Activated CD8-positive, alpha-beta memory T cell treated with anti-CD3 and anti-CD28 coated beads, Interleukin-2, amount 10 ng/mL, durations not matched to agents 7 days and 5 days (primary cell): ENCODE data around the gene NSMCE1. TPM values are rescaled to one million over a fixed set of nuclear protein-coding genes. Genes with fewer than 3 reads are reported as not detected.

ENCODE experiments used
- ATAC-seq: fragments of 150-1000 bp; cut with Tn5 transposase; one replicate; pipeline ENCODE4 v1.10.0; 2021; ENCODE audit warnings: moderate library complexity
- CTCF ChIA-PET: fragments of 350-600 bp; sonication (Branson Sonifier 250); formaldehyde crosslinking; loops from one replicate; lab custom pipeline; 2021; ENCODE audit warnings: antibody characterized with exemption; lab: Charles Lee
- DNase-seq: peaks from one replicate; pipeline ENCODE4 v3.0.0-alpha.2; 2020
- H3K27ac Mint-ChIP-seq: one replicate; pipeline ENCODE4 v1.8.0; 2021; ENCODE audit warnings: mild to moderate bottlenecking, mixed read lengths
- H3K27me3 Mint-ChIP-seq: one replicate; pipeline ENCODE4 v1.8.0; 2021; ENCODE audit warnings: mixed read lengths
- H3K36me3 Mint-ChIP-seq: one replicate; pipeline ENCODE4 v1.8.0; 2021; ENCODE audit warnings: mild to moderate bottlenecking, mixed read lengths
- H3K4me1 Mint-ChIP-seq: one replicate; pipeline ENCODE4 v1.8.0; 2021; ENCODE audit warnings: mixed read lengths
- H3K4me3 Mint-ChIP-seq: one replicate; pipeline ENCODE4 v1.8.0; 2021; ENCODE audit warnings: mild to moderate bottlenecking, moderate library complexity, mixed read lengths
- H3K9me3 Mint-ChIP-seq: one replicate; pipeline ENCODE4 v1.8.0; 2022; ENCODE audit warnings: low read depth, mixed read lengths
- total RNA-seq, 2 experiments: library from RNA; stranded (reverse); gene quantifications; one replicate each; pipeline ENCODE4 v1.2.3, GENCODE V29; 2021

The NSMCE1 gene
- total RNA-seq, 2 experiments from 2014 or later, result 75.9 to 94.0 TPM

DNA sequence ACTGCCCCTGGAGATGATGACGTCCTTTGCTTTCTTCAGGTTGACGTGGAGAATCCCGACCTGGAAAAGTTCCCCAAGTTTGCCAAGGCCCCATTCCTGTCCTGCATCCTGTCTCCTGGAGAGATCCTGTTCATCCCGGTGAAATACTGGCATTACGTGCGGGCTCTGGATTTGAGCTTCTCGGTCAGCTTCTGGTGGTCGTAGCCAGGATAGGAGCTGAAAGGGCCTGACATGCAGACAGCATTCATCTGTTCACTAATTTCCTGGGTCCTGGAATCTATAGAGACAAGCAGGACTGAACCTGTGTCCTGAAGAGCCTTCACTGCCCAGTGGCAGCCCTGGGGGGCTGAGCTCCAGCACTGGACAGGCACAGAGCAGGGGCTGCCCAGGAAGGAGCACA lies 48.0 kb downstream of the NSMCE1 start:
- H3K4me3 Mint-ChIP-seq, result no peak overlapping the region
- no peak overlapping the region for H3K27ac Mint-ChIP-seq
- H3K27me3 Mint-ChIP-seq, result no peaks in the 10 kb centered on the region
- no peak for ATAC-seq
- CTCF ChIA-PET, result interaction anchor here (1.4 to 1.9 kb wide), 2 partner anchors 15 to 100 kb away, joined by 3 to 10 read pairs; no protein-coding TSS in a partner anchor
- peaks cover 4% of the 10 kb centered on the region for H3K4me1 Mint-ChIP-seq
- no peaks in the 10 kb centered on the region for H3K9me3 Mint-ChIP-seq
- peaks cover 4% of the 10 kb centered on the region for H3K36me3 Mint-ChIP-seq
- no peak for DNase-seq

DNA sequence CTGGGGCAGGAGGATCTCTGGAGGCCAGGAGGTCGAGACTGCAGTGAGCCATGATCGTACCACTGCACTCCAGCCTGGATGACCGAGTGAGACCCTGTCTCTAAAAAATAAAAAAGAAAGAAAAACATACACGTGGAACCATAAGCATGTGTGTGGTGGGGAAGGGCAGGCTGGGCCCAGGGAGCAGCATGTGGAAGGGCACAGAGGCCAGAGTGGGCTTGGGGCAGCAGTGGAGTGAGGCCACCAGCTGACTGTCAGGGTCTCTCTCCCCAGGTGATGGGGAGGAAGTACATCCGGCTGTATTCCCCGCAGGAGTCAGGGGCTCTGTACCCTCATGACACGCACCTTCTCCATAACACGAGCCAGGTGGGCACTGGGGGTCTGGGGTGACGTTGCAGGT lies 48.5 kb downstream of the NSMCE1 start:
- ATAC-seq (no peak), DNase-seq (no peak)
- Mint-ChIP-seq H3K27ac (no peak overlapping the region), H3K36me3 (peaks cover 4% of the 10 kb centered on the region), H3K27me3 (no peaks in the 10 kb centered on the region), H3K4me3 (no peak overlapping the region), H3K4me1 (peaks cover 3% of the 10 kb centered on the region), H3K9me3 (no peaks in the 10 kb centered on the region)
- CTCF ChIA-PET, result no interaction called here

DNA sequence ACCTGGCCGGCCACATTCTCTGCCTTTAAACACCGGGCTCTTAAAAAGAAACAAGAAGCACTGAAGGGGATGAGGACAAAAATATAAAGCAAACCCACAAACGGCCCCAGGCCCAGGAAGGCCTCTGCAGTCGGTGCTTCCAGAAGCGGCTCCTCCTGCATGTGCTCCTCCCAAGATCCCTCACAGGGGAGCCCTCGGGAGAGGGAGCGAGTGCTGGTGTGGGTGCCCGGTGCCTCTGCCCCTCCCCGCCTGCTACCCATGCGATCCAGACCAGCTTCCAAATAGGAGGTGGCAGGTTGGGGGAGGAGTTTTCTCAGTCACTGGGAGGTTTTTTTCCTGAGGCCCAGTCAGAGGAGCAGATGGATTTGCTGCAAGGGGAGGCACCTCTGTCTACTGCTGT lies 49.4 kb downstream of the NSMCE1 start:
- peaks cover 3% of the 10 kb centered on the region for H3K4me1 Mint-ChIP-seq
- ATAC-seq (no peak), DNase-seq (no peak)
- H3K4me3 Mint-ChIP-seq, result no peak overlapping the region
- CTCF ChIA-PET, result no interaction called here
- H3K36me3 Mint-ChIP-seq, result peaks cover 3% of the 10 kb centered on the region
- H3K27ac Mint-ChIP-seq, result no peak overlapping the region
- no peaks in the 10 kb centered on the region for H3K27me3 Mint-ChIP-seq
- H3K9me3 Mint-ChIP-seq, result no peaks in the 10 kb centered on the region

DNA sequence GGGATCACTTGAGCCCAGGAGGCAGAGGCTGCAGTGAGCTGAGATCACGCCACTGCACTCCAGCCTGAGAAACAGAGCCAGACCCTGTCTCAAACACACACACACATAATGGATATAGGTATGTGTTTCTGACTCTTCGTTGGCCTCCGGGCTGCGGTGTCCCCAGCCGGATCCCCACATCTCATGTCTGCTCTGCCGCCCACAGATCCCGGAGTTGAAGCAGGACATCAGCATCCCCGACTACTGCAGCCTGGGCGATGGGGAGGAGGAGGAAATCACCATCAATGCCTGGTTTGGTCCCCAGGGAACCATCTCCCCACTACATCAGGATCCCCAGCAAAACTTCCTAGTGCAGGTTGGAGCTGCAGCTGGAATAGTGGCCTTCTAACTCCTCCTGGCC lies 49.8 kb downstream of the NSMCE1 start:
- Mint-ChIP-seq H3K9me3 (no peaks in the 10 kb centered on the region), H3K27me3 (no peaks in the 10 kb centered on the region), H3K36me3 (peaks cover 3% of the 10 kb centered on the region), H3K4me1 (peaks cover under 1% of the 10 kb centered on the region), H3K4me3 (no peak overlapping the region), H3K27ac (no peak overlapping the region)
- ATAC-seq (no peak), DNase-seq (no peak)
- CTCF ChIA-PET, result interaction anchor here (1.4 kb wide), 1 partner anchor 16 kb away, joined by 4 read pairs; no protein-coding TSS in a partner anchor

DNA sequence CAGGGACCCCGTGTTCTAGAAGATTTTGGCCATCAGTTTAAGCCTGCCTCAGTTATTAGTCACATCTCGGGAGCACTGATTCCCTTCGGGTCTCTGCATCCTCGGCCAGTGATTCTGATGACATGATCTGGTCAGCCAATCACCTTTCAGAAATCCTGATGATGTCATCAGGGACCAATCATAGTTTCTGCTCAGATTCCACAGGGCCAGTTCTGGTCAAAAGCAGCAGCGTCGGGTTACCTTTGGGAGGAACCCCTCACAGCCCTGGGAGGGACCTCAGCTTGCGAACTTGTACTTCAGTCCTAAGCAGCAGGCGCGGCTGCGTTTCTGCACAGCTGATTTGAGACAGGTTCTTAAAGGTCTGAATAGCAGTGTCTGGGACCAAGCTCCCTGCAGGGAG lies 51.3 kb downstream of the NSMCE1 start:
- Mint-ChIP-seq H3K27me3 (no peaks in the 10 kb centered on the region), H3K36me3 (peaks cover 3% of the 10 kb centered on the region), H3K4me1 (no peaks in the 10 kb centered on the region), H3K4me3 (no peak overlapping the region), H3K9me3 (no peaks in the 10 kb centered on the region), H3K27ac (no peak overlapping the region)
- DNase-seq, result no peak
- ATAC-seq, result no peak
- CTCF ChIA-PET, result interaction anchor here (1.4 to 3.3 kb wide), 2 partner anchors 18 to 38 kb away, joined by 4 to 11 read pairs; no protein-coding TSS in a partner anchor

DNA sequence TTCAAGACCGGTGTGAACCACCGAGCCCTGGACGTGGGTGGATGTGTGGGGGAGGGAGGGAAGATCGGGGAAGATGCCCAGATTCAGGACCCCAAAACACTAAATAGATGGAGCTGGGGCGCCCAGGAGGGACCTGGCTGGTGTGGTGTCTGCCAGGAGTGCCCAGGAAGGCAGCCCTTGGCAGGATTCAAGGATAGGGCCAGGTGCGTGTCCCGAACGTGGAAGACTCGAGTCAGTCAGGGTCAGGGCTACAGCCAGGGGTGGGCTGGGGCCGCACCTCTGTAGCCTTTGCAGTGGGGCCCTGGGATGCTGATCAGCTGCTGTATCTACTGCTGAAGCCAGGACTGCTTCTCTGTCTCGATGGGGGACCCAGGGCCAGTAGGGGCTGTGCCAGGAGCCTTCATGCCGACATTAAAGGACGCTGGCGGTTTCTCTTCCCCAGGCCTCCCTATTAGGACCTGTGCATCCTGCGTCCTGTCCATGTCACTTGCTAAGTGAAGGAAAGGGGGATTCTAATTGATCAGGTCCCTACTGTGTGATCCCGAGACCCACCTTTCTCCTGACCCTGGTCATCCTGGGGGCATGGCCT lies 52.2 kb downstream of the NSMCE1 start:
- Mint-ChIP-seq H3K9me3 (no peaks in the 10 kb centered on the region), H3K27ac (no peak overlapping the region), H3K4me3 (no peak overlapping the region), H3K36me3 (peaks cover 3% of the 10 kb centered on the region), H3K27me3 (no peaks in the 10 kb centered on the region), H3K4me1 (no peaks in the 10 kb centered on the region)
- DNase-seq (no peak), ATAC-seq (no peak)
- CTCF ChIA-PET, result interaction anchor here (3.3 kb wide), 1 partner anchor 37 kb away, joined by 11 read pairs; no protein-coding TSS in a partner anchor

DNA sequence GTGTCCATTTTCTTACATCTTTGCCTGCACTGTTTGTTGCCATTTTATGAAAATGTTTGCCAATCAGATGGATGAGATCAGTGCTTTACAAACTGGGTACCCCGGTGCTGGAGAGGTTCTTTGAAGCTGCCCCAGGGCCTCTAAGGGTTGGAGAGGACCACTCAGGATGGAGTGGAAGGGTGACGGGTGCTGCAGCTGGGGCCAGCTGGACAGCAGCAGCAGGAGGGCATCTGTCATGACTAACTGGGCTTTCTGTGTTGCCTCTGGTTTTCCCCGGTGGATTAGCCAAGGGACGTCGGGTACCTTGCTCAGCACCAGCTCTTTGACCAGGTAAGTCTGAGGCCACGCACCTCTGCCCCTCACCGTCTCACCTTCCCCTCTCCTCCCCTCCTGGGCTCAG lies 52.9 kb downstream of the NSMCE1 start:
- Mint-ChIP-seq H3K9me3 (no peaks in the 10 kb centered on the region), H3K27ac (no peak overlapping the region), H3K36me3 (peaks cover 3% of the 10 kb centered on the region), H3K27me3 (no peaks in the 10 kb centered on the region), H3K4me3 (no peak overlapping the region), H3K4me1 (peaks cover 6% of the 10 kb centered on the region)
- CTCF ChIA-PET, result interaction anchor here (3.3 kb wide), 1 partner anchor 36 kb away, joined by 11 read pairs; no protein-coding TSS in a partner anchor
- DNase-seq, result no peak
- ATAC-seq, result no peak

DNA sequence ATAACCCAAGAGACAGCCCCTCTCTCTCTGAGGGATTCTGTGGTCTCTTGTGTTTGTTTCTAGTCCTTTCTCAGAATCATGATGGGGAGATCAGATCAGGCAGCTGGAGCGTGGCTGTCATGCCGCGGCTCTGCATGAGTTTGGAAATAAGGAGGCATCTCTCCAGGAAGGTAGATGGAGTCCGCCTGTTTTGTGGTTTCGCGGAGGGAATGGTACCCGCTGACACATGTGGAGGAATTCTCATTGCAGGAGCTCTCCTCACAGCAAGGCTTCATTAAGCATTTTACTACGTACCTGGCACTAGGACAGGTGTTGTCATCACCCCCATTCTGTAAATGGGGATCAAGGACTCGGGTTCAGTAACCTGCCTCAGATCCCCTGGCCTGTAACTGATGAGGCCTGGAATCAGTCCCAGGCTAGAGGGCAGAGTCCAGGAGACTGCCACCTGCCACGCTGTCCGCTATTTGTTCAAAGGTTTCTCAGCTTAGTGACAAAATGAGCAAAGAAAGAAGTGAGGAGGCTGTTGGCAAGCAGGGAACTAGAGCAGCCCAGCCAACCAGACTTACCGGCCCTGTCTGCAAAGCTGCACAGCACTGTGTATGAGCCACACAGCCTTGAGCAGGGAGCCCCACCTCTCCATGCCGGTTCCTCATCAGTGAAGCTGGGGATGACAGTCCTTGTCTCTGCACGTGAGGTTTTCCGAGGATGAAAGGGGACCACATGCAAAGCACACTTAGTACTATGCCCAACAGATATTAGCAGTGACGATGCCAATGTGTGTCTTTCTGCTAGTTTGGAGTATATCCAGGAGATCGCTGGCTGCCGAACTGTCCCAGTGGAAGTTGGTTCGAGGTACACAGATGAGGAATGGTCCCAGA lies 54.2 kb downstream of the NSMCE1 start:
- no peaks in the 10 kb centered on the region for H3K27me3 Mint-ChIP-seq
- H3K4me3 Mint-ChIP-seq, result no peak overlapping the region
- DNase-seq (no peak), ATAC-seq (no peak)
- CTCF ChIA-PET, result interaction anchor here (3.3 kb wide), 1 partner anchor 35 kb away, joined by 11 read pairs; no protein-coding TSS in a partner anchor
- no peak overlapping the region for H3K27ac Mint-ChIP-seq
- no peaks in the 10 kb centered on the region for H3K9me3 Mint-ChIP-seq
- peaks cover 3% of the 10 kb centered on the region for H3K36me3 Mint-ChIP-seq
- H3K4me1 Mint-ChIP-seq, result peaks cover 6% of the 10 kb centered on the region

DNA sequence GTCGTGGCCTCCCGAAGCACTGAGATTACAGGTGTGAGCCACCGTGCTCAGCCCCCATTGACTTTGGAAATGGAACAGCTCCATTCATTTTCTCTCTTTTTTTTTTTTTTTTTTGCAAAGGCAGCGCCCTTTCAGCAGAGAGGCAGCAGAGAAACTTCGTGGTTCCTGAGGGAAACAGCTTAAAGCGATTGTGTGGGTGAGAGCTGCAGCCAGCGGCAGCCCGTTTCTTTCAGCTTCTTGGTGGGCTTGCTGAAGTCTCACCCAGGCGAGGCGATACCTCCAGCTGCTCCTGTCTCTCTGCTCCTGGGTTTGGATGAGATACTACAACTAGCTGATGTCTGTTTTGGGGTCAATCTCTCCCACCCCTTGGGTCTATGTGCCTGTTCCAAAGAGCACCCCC lies 57.5 kb downstream of the NSMCE1 start:
- no peak for DNase-seq
- ATAC-seq, result no peak
- CTCF ChIA-PET, result interaction anchor here (0.9 to 1.6 kb wide), 3 partner anchors 31 to 216 kb away, joined by 3 read pairs; no protein-coding TSS in a partner anchor
- Mint-ChIP-seq H3K4me3 (no peak overlapping the region), H3K27ac (peak overlapping the region; percentile 36), H3K9me3 (no peaks in the 10 kb centered on the region), H3K4me1 (peaks cover 6% of the 10 kb centered on the region), H3K36me3 (peaks cover 4% of the 10 kb centered on the region), H3K27me3 (no peaks in the 10 kb centered on the region)

DNA sequence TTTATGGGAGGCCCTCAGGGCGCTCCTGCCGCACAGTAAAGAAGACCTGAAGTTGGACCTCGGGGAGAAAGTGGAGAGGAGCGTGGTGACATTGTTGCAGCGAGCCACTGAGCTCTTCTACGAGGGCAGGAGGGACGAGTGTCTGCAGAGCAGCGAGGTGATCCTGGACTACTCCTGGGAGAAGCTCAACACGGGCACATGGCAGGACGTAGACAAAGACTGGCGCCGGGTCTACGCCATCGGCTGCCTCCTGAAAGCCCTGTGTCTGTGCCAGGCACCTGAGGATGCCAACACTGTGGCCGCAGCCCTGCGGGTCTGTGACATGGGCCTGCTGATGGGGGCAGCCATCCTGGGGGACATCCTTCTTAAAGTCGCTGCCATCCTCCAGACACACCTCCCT lies 58.4 kb downstream of the NSMCE1 start:
- peaks cover 9% of the 10 kb centered on the region for H3K4me1 Mint-ChIP-seq
- H3K27me3 Mint-ChIP-seq, result no peaks in the 10 kb centered on the region
- no peak for DNase-seq
- CTCF ChIA-PET, result interaction anchor here (1.2 to 1.6 kb wide), 4 partner anchors 20 to 55 kb away, joined by 3 to 6 read pairs (median 4); no protein-coding TSS in a partner anchor
- H3K36me3 Mint-ChIP-seq, result peaks cover 5% of the 10 kb centered on the region
- no peak overlapping the region for H3K27ac Mint-ChIP-seq
- H3K9me3 Mint-ChIP-seq, result no peaks in the 10 kb centered on the region
- no peak overlapping the region for H3K4me3 Mint-ChIP-seq
- ATAC-seq, result no peak

DNA sequence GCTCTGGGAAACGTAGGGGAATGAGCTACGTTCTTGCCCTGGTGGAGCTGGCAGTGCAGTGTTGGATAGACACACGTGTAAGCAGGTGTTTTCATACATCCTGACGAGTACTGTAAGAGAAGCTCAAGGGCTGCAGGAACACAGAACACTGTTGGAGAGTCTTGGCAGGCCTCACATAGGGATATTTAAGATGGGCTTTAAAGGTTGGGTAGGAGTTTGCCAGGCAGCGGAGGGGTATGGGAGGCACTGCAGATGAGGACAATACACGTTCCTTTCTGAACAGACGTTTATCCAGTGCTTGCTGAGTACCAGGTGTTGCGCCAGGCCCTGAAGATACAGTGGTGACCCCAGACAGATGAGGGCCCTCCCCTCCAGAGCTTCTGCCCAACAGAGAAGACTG lies 59.0 kb downstream of the NSMCE1 start:
- peaks cover 4% of the 10 kb centered on the region for H3K36me3 Mint-ChIP-seq
- no peak overlapping the region for H3K27ac Mint-ChIP-seq
- DNase-seq (no peak), ATAC-seq (no peak)
- H3K4me3 Mint-ChIP-seq, result no peak overlapping the region
- H3K9me3 Mint-ChIP-seq, result no peaks in the 10 kb centered on the region
- H3K4me1 Mint-ChIP-seq, result peaks cover 12% of the 10 kb centered on the region
- no peaks in the 10 kb centered on the region for H3K27me3 Mint-ChIP-seq
- CTCF ChIA-PET, result interaction anchor here (1.2 to 1.6 kb wide), 4 partner anchors 21 to 54 kb away, joined by 3 to 6 read pairs (median 4); no protein-coding TSS in a partner anchor

DNA sequence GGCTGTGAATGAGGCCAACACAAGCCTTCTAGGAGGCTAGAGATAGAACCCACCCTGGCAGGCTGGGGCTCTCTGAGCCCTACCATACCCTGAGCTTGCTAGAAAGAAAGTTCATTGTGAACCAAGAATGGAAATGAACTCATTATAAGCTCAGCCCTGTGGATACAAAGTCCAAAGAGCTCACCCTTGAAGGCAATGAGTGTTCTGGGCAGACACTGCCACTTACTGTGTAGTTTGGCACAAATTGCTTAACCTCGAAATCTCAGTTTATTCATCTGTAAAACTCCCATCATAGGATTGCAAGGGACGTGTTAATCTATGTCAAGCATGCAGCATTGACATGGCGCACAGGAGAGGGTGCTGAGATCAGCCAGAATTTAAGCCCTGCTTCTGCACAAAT lies 59.8 kb downstream of the NSMCE1 start:
- Mint-ChIP-seq H3K4me3 (no peak overlapping the region), H3K36me3 (peaks cover 3% of the 10 kb centered on the region), H3K9me3 (no peaks in the 10 kb centered on the region), H3K27me3 (no peaks in the 10 kb centered on the region), H3K27ac (no peak overlapping the region), H3K4me1 (peaks cover 18% of the 10 kb centered on the region)
- DNase-seq (no peak), ATAC-seq (no peak)
- CTCF ChIA-PET, result interaction anchor here (1.5 to 1.6 kb wide), 2 partner anchors 9 to 25 kb away, joined by 5 read pairs; no protein-coding TSS in a partner anchor

DNA sequence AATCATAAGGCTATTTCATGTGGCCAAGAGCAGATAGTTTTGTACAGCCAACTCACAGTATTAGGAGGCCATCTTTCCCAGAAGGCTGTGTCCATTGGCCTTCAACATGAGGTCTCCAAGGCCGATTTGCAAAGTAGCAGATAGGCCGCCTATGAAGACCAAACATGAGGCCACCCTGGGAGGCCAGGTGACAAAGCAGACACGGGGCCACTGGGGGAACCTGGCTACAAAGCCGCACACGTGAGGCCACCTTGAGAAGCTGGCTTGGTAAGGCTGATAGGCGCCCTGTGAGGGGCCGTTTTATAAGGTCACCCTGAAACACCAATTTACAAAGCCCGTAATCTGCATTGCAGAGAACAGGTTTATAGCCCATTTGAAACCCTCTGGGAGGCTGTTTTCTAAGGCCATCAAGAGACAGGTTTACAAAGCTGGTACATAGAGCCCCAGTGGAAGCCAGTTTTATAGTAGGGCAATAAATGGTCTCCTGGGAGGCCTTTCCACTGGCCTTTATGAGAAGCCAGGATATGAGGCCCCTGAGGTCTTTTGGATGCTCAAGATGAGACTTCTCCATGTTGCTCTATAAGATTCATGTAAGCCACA lies 60.4 kb downstream of the NSMCE1 start:
- Mint-ChIP-seq H3K27me3 (no peaks in the 10 kb centered on the region), H3K9me3 (no peaks in the 10 kb centered on the region), H3K27ac (no peak overlapping the region), H3K4me3 (no peak overlapping the region), H3K4me1 (peaks cover 19% of the 10 kb centered on the region), H3K36me3 (peaks cover 5% of the 10 kb centered on the region)
- DNase-seq (no peak), ATAC-seq (no peak)
- CTCF ChIA-PET, result interaction anchor here (1.5 to 6.6 kb wide), 2 partner anchors 9 to 28 kb away, joined by 5 to 41 read pairs; no protein-coding TSS in a partner anchor
